GM23338 (cell line): ENCODE measurements around the gene LZTS3. TPM values are rescaled to one million over a fixed set of nuclear protein-coding genes. Genes with fewer than 3 reads are reported as not detected.

Experiments used
- ATAC-seq: fragments of 200-7000 bp; cut with Tn5 transposase; 3 replicates; pipeline ENCODE4 v1.9.1; 2020
- DNase-seq: peaks from one replicate; pipeline ENCODE4 v3.0.0-alpha.2; 2015; ENCODE audit warnings: low spot score
- H2AFZ ChIP-seq: fragments of 200-600 bp; sonication (generic); 2 replicates; pipeline ENCODE4 v1.8.0; 2016; ENCODE audit warnings: antibody characterized with exemption, mild to moderate bottlenecking, moderate library complexity
- H3F3A ChIP-seq: fragments of 200-600 bp; sonication (generic); replicated peaks from 2 replicates; pipeline ENCODE4 v1.8.0; 2017; ENCODE audit warnings: antibody characterized with exemption, mixed run types, low read depth
- H3K27ac ChIP-seq: fragments of 200-600 bp; sonication (generic); 2 replicates; pipeline ENCODE4 v1.6.1; 2016; ENCODE audit warnings: low read depth
- H3K27me3 ChIP-seq: fragments of 200-600 bp; sonication (generic); 2 replicates; pipeline ENCODE4 v1.8.0; 2016; ENCODE audit warnings: mild to moderate bottlenecking, mixed run types, moderate library complexity; ENCODE audit not compliant: insufficient read depth
- H3K36me3 ChIP-seq: fragments of 200-600 bp; sonication (generic); 2 replicates; pipeline ENCODE4 v1.8.0; 2016; ENCODE audit warnings: mild to moderate bottlenecking; ENCODE audit not compliant: insufficient read depth
- H3K4me1 ChIP-seq: fragments of 200-600 bp; sonication (generic); 2 replicates; pipeline ENCODE4 v1.8.0; 2016; ENCODE audit warnings: mild to moderate bottlenecking, moderate library complexity; ENCODE audit not compliant: insufficient read depth
- H3K4me2 ChIP-seq: fragments of 200-600 bp; sonication (generic); 2 replicates; pipeline ENCODE4 v1.7.1; 2017; ENCODE audit warnings: mixed run types
- H3K4me3 ChIP-seq: fragments of 200-600 bp; sonication (generic); 2 replicates; pipeline ENCODE4 v1.6.1; 2016; ENCODE audit warnings: mixed run types
- H3K79me2 ChIP-seq: fragments of 200-600 bp; sonication (generic); replicated peaks from 2 replicates; pipeline ENCODE4 v1.8.0; 2017; ENCODE audit warnings: mild to moderate bottlenecking; ENCODE audit not compliant: insufficient read depth
- H3K9me2 ChIP-seq: fragments of 200-600 bp; sonication (generic); 2 replicates; pipeline ENCODE4 v1.8.0; 2017; ENCODE audit not compliant: insufficient read depth
- H4K20me1 ChIP-seq: fragments of 200-600 bp; sonication (generic); replicated peaks from 2 replicates; pipeline ENCODE4 v1.8.0; 2017; ENCODE audit warnings: mild to moderate bottlenecking; ENCODE audit not compliant: insufficient read depth
- H3K27ac Mint-ChIP-seq: 2 replicates; pipeline ENCODE4 v1.8.0; 2020; ENCODE audit warnings: inconsistent platforms, mild to moderate bottlenecking, moderate library complexity, mixed read lengths
- H3K27me3 Mint-ChIP-seq: 3 replicates; pipeline ENCODE4 v1.8.0; 2022; ENCODE audit warnings: low read depth, mild to moderate bottlenecking, moderate library complexity, mixed read lengths, inconsistent platforms; ENCODE audit not compliant: insufficient read depth, poor library complexity
- H3K36me3 Mint-ChIP-seq: 3 replicates; pipeline ENCODE4 v1.8.0; 2021; ENCODE audit warnings: low read depth, mild to moderate bottlenecking, inconsistent platforms, moderate library complexity, mixed read lengths
- H3K4me1 Mint-ChIP-seq: 3 replicates; pipeline ENCODE4 v1.8.0; 2020; ENCODE audit warnings: mild to moderate bottlenecking, inconsistent platforms, mixed read lengths
- H3K4me3 Mint-ChIP-seq: 3 replicates; pipeline ENCODE4 v1.8.0; 2021; ENCODE audit warnings: moderate library complexity, mild to moderate bottlenecking, inconsistent platforms, mixed read lengths
- H3K9me3 Mint-ChIP-seq: 3 replicates; pipeline ENCODE4 v1.8.0; 2020; ENCODE audit warnings: moderate library complexity, mild to moderate bottlenecking, inconsistent platforms, mixed read lengths
- CREB1 ChIP-seq: fragments of 250-450 bp; sonication (Bioruptor Pico); IDR thresholded peaks from 2 replicates; pipeline ENCODE4 v1.5.0; 2020; ENCODE audit warnings: low read depth, mild to moderate bottlenecking, moderate library complexity
- EZH2 ChIP-seq: fragments of 200-600 bp; sonication (generic); IDR thresholded peaks from one replicate; pipeline ENCODE4 v1.8.0; 2017; ENCODE audit warnings: antibody characterized with exemption, mild to moderate bottlenecking, low read depth; ENCODE audit not compliant: unreplicated experiment
- EZH2phosphoT487 ChIP-seq: fragments of 200-600 bp; sonication (generic); IDR thresholded peaks from one replicate; pipeline ENCODE4 v1.8.1; 2018; ENCODE audit warnings: antibody characterized with exemption; ENCODE audit not compliant: unreplicated experiment
- JUNB ChIP-seq: IDR thresholded peaks from one replicate; pipeline ENCODE4 v1.6.1; 2016; ENCODE audit warnings: antibody characterized with exemption; ENCODE audit not compliant: unreplicated experiment
- NANOG ChIP-seq: IDR thresholded peaks from 2 replicates; pipeline ENCODE4 v1.6.1; 2016; ENCODE audit warnings: antibody characterized with exemption, borderline replicate concordance
- POLR2AphosphoS5 ChIP-seq: IDR thresholded peaks from 2 replicates; pipeline ENCODE4 v1.6.1; 2016; ENCODE audit warnings: antibody characterized with exemption, low read depth
- STAT1 ChIP-seq: IDR thresholded peaks from one replicate; pipeline ENCODE4 v1.6.1; 2016; ENCODE audit warnings: antibody characterized with exemption; ENCODE audit not compliant: unreplicated experiment
- ZNF114 ChIP-seq: fragments of 250-450 bp; sonication (Bioruptor Pico); IDR thresholded peaks from 2 replicates; pipeline ENCODE4 v1.5.0; 2020; ENCODE audit warnings: mild to moderate bottlenecking, moderate library complexity
- ZNF331 ChIP-seq: fragments of 250-450 bp; sonication (Bioruptor Pico); IDR thresholded peaks from 2 replicates; pipeline ENCODE4 v1.5.0; 2020; ENCODE audit warnings: low read depth, mild to moderate bottlenecking, moderate library complexity
- polyA plus RNA-seq: library from polyadenylated mRNA; unstranded; fragments of >200 nt; fragmentation: Nextera tagmentation; extraction: Ambion mirVana; gene quantifications from 2 replicates; pipeline ENCODE4 v1.2.1, GENCODE V29; 2016
- total RNA-seq: library from RNA; depleted of rRNA; stranded (reverse); fragments of >200 nt; shearing (Covaris generic); gene quantifications from 2 replicates; pipeline ENCODE4 v1.2.3, GENCODE V29; 2014
- TF ChIP-seq, protein P1 (sequence below): IDR thresholded peaks from one replicate; pipeline ENCODE4 v1.6.1; 2018; ENCODE audit warnings: antibody characterized with exemption; ENCODE audit not compliant: unreplicated experiment
- TF ChIP-seq, protein P2 (sequence below): fragments of 250-450 bp; sonication (Bioruptor Pico); IDR thresholded peaks from 2 replicates; pipeline ENCODE4 v1.5.0; 2020; ENCODE audit warnings: mild to moderate bottlenecking, moderate library complexity
- TF ChIP-seq, protein P3 (sequence below): IDR thresholded peaks from 2 replicates; pipeline ENCODE4 v1.6.1; 2016; ENCODE audit warnings: antibody characterized with exemption
- TF ChIP-seq, protein P4 (sequence below), 2 experiments: fragments of 200-600 bp in 1 of 2; sonication (generic) in 1 of 2; conservative IDR thresholded peaks; 2 replicates each; pipeline versions ENCODE4 v1.5.1 to v1.6.1; 2016 to 2017; ENCODE audit warnings: antibody characterized with exemption in 2 of 2, low read depth in 2 of 2, mild to moderate bottlenecking in 2 of 2, moderate library complexity in 1 of 2

LZTS3 gene
- total and polyA plus RNA-seq, 2 experiments from 2014 or later = 9.7 to 40.7 TPM

DNA sequence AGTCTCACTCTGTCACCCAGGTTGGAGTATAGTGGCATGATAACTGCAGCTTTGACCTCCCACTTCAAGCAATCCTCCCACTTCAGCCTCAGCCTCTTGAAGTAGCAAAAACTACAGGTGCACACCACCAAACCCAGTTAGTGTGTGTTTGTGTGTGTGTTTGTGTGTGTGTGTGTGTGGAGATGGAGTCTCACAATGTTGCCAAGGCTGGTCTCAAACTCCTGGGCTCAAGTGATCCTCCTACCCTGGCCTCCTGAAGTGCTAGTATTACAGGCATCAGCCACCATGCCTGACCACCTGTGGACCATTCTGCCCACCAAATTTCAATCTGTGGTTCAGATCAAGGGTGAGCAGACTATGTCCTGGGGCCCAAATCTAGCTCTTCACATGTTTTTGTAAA lies 22.4 kb downstream of the LZTS3 start:
- no peak overlapping the region for H3K27ac ChIP-seq
- H3K36me3 Mint-ChIP-seq = peaks cover 21% of the 10 kb centered on the region; the same call in 2 of the 3 replicates
- no peak overlapping the region for H3K4me3 Mint-ChIP-seq
- H4K20me1 ChIP-seq = peaks cover 45% of the 10 kb centered on the region
- DNase-seq (no peak), ATAC-seq (no peak)
- H3K4me2 ChIP-seq = no peak overlapping the region
- H3K9me2 ChIP-seq = no peaks in the 10 kb centered on the region
- peaks cover 21% of the 10 kb centered on the region for H3K36me3 ChIP-seq
- no peak overlapping the region for H3K4me3 ChIP-seq
- H2AFZ ChIP-seq = no peak overlapping the region
- H3K27me3 ChIP-seq = no peaks in the 10 kb centered on the region
- H3K4me1 Mint-ChIP-seq = no peaks in the 10 kb centered on the region
- no peaks in the 10 kb centered on the region for H3K4me1 ChIP-seq
- H3F3A ChIP-seq = no peaks in the 10 kb centered on the region
- H3K79me2 ChIP-seq = peaks cover 78% of the 10 kb centered on the region
- TF ChIP-seq JUNB = no peak
- TF ChIP-seq, protein P1, sequence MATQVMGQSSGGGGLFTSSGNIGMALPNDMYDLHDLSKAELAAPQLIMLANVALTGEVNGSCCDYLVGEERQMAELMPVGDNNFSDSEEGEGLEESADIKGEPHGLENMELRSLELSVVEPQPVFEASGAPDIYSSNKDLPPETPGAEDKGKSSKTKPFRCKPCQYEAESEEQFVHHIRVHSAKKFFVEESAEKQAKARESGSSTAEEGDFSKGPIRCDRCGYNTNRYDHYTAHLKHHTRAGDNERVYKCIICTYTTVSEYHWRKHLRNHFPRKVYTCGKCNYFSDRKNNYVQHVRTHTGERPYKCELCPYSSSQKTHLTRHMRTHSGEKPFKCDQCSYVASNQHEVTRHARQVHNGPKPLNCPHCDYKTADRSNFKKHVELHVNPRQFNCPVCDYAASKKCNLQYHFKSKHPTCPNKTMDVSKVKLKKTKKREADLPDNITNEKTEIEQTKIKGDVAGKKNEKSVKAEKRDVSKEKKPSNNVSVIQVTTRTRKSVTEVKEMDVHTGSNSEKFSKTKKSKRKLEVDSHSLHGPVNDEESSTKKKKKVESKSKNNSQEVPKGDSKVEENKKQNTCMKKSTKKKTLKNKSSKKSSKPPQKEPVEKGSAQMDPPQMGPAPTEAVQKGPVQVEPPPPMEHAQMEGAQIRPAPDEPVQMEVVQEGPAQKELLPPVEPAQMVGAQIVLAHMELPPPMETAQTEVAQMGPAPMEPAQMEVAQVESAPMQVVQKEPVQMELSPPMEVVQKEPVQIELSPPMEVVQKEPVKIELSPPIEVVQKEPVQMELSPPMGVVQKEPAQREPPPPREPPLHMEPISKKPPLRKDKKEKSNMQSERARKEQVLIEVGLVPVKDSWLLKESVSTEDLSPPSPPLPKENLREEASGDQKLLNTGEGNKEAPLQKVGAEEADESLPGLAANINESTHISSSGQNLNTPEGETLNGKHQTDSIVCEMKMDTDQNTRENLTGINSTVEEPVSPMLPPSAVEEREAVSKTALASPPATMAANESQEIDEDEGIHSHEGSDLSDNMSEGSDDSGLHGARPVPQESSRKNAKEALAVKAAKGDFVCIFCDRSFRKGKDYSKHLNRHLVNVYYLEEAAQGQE = no peak
- no peak for TF ChIP-seq ZNF331 (CRISPR knock-in tag)
- TF ChIP-seq, protein P2, sequence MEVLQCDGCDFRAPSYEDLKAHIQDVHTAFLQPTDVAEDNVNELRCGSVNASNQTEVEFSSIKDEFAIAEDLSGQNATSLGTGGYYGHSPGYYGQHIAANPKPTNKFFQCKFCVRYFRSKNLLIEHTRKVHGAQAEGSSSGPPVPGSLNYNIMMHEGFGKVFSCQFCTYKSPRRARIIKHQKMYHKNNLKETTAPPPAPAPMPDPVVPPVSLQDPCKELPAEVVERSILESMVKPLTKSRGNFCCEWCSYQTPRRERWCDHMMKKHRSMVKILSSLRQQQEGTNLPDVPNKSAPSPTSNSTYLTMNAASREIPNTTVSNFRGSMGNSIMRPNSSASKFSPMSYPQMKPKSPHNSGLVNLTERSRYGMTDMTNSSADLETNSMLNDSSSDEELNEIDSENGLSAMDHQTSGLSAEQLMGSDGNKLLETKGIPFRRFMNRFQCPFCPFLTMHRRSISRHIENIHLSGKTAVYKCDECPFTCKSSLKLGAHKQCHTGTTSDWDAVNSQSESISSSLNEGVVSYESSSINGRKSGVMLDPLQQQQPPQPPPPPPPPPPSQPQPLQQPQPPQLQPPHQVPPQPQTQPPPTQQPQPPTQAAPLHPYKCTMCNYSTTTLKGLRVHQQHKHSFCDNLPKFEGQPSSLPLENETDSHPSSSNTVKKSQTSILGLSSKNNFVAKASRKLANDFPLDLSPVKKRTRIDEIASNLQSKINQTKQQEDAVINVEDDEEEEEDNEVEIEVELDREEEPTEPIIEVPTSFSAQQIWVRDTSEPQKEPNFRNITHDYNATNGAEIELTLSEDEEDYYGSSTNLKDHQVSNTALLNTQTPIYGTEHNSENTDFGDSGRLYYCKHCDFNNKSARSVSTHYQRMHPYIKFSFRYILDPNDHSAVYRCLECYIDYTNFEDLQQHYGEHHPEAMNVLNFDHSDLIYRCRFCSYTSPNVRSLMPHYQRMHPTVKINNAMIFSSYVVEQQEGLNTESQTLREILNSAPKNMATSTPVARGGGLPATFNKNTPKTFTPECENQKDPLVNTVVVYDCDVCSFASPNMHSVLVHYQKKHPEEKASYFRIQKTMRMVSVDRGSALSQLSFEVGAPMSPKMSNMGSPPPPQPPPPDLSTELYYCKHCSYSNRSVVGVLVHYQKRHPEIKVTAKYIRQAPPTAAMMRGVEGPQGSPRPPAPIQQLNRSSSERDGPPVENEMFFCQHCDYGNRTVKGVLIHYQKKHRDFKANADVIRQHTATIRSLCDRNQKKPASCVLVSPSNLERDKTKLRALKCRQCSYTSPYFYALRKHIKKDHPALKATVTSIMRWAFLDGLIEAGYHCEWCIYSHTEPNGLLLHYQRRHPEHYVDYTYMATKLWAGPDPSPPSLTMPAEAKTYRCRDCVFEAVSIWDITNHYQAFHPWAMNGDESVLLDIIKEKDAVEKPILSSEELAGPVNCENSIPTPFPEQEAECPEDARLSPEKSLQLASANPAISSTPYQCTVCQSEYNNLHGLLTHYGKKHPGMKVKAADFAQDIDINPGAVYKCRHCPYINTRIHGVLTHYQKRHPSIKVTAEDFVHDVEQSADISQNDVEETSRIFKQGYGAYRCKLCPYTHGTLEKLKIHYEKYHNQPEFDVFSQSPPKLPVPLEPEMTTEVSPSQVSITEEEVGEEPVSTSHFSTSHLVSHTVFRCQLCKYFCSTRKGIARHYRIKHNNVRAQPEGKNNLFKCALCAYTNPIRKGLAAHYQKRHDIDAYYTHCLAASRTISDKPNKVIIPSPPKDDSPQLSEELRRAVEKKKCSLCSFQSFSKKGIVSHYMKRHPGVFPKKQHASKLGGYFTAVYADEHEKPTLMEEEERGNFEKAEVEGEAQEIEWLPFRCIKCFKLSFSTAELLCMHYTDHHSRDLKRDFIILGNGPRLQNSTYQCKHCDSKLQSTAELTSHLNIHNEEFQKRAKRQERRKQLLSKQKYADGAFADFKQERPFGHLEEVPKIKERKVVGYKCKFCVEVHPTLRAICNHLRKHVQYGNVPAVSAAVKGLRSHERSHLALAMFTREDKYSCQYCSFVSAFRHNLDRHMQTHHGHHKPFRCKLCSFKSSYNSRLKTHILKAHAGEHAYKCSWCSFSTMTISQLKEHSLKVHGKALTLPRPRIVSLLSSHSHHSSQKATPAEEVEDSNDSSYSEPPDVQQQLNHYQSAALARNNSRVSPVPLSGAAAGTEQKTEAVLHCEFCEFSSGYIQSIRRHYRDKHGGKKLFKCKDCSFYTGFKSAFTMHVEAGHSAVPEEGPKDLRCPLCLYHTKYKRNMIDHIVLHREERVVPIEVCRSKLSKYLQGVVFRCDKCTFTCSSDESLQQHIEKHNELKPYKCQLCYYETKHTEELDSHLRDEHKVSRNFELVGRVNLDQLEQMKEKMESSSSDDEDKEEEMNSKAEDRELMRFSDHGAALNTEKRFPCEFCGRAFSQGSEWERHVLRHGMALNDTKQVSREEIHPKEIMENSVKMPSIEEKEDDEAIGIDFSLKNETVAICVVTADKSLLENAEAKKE (CRISPR knock-in tag) = no peak
- no peak for TF ChIP-seq EZH2
- TF ChIP-seq, protein P3, sequence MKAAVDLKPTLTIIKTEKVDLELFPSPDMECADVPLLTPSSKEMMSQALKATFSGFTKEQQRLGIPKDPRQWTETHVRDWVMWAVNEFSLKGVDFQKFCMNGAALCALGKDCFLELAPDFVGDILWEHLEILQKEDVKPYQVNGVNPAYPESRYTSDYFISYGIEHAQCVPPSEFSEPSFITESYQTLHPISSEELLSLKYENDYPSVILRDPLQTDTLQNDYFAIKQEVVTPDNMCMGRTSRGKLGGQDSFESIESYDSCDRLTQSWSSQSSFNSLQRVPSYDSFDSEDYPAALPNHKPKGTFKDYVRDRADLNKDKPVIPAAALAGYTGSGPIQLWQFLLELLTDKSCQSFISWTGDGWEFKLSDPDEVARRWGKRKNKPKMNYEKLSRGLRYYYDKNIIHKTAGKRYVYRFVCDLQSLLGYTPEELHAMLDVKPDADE = no peak
- no peak for TF ChIP-seq POLR2AphosphoS5
- TF ChIP-seq NANOG = no peak
- TF ChIP-seq STAT1 = no peak
- TF ChIP-seq ZNF114 = no peak
- TF ChIP-seq CREB1 (CRISPR knock-in tag) = no peak
- no peak for TF ChIP-seq EZH2phosphoT487
- TF ChIP-seq, protein P4, sequence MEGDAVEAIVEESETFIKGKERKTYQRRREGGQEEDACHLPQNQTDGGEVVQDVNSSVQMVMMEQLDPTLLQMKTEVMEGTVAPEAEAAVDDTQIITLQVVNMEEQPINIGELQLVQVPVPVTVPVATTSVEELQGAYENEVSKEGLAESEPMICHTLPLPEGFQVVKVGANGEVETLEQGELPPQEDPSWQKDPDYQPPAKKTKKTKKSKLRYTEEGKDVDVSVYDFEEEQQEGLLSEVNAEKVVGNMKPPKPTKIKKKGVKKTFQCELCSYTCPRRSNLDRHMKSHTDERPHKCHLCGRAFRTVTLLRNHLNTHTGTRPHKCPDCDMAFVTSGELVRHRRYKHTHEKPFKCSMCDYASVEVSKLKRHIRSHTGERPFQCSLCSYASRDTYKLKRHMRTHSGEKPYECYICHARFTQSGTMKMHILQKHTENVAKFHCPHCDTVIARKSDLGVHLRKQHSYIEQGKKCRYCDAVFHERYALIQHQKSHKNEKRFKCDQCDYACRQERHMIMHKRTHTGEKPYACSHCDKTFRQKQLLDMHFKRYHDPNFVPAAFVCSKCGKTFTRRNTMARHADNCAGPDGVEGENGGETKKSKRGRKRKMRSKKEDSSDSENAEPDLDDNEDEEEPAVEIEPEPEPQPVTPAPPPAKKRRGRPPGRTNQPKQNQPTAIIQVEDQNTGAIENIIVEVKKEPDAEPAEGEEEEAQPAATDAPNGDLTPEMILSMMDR (conservative IDR thresholded peaks at IDR 0.05; ENCODE audit: low read depth in 2 of 2) = no peak
- H3K9me3 Mint-ChIP-seq = no peaks in the 10 kb centered on the region
- no peak overlapping the region for H3K27ac Mint-ChIP-seq
- H3K27me3 Mint-ChIP-seq = peaks cover 1% of the 10 kb centered on the region
